GM21825 (cell line): Measurements from ENCODE around the gene GPC5.
"Not testable (repeated sequence)": the region's sequence is repeated elsewhere in the genome, so short reads cannot be mapped to it uniquely, and the experiment has no call there.

Experiments used
- ATAC-seq: cut with Tn5 transposase; IDR thresholded peaks from one replicate; pipeline ENCODE4 v1.9.1; 2021; ENCODE audit warnings: mild to moderate bottlenecking, moderate library complexity; ENCODE audit not compliant: unreplicated experiment

Gene GPC5

GRCh38 chr13:92429231-92429630, 1030.8 kb downstream of the GPC5 start:
- ATAC-seq, result no peak

- ATAC-seq, result no peak
These were observed 1035.0 kb downstream of the GPC5 start for GRCh38 chr13:92433386-92433785.

- ATAC-seq, result no peak
These were observed 1035.5 kb downstream of the GPC5 start for GRCh38 chr13:92433963-92434362.

GRCh38 chr13:92436924-92437323, 1038.5 kb downstream of the GPC5 start:
- no peak for ATAC-seq

DNA sequence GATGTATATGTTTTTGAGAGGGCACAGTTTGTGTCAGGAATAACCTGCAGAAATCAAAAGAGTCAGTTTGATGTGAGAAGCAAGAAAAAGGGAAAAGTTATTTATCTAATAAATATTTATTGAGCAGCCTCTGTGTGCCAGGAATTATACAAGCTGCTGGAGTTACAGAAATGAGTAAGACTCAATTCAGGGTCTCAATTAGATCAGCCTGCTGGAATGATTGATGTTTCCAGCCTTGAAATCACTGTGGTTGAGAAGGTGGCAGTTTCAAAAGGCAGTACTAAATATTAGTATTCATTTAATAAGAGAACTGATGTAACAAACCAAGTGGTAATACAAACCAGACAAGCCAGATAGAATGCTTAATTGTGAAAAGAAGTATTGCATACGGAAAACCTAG, 1045.8 kb downstream of the GPC5 start:
- ATAC-seq, result no peak

- no peak for ATAC-seq
These were observed 1052.6 kb downstream of the GPC5 start for GRCh38 chr13:92451060-92451459.

DNA sequence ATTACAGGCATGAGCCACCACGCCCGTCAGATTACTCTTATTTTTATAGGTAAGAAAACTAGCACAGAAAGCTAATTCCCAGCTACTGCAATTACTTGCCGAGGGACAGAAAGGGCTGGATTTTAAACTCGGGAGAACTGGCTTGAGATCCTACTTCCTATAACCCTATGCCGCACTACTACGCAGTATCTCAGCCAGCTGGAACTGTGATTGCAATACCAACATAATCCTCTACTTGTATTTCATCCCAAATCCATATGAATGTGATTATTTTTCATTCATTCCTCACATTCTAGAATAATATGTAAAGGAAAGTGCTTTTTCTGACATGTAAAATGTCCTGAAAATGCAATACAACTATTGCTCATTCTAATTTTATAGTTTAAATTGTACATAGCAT, 1054.4 kb downstream of the GPC5 start:
- no peak for ATAC-seq

DNA sequence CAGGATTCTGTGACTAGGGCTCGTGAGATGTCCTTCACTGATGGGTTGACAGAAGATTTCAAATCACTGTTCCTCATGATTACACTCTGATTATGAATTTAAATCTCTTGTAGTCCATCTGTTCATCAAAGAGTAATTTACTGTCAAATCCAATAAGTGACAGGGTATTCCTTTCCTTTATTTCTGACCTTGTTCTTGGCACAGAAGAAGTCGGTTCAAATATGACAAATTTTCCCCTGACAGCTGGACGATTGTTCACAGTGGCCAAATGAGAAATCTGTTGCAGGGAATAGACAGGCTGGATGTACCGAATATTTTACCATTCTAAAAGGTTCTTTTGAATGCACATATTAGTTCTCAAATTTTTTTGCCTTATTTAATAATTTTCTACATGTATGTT, 1060.9 kb downstream of the GPC5 start:
- ATAC-seq, result no peak

- no peak for ATAC-seq
These were observed 1062.1 kb downstream of the GPC5 start for GRCh38 chr13:92460479-92460878.

GRCh38 chr13:92461402-92461801, 1063.0 kb downstream of the GPC5 start:
- ATAC-seq, result no peak

DNA sequence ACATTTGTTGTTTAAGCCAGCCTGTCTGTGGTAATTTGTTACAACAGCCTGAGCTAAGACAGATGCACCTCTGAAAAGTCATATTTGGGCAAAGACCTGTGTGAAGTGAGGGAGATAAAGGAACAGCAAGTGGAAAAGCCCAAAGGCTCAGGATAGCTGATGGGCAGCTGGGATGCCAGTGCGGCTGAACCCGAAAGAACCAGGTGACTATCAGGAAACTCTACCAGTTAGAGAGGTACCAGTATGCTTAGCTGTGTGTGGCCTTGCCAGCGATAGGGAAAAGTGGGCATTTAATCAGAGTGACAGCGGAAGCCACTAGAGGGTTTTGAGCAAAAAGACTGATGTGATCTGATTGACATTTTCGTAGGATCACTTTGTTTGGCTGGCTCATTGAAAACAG, 1063.4 kb downstream of the GPC5 start:
- ATAC-seq, result no peak

DNA sequence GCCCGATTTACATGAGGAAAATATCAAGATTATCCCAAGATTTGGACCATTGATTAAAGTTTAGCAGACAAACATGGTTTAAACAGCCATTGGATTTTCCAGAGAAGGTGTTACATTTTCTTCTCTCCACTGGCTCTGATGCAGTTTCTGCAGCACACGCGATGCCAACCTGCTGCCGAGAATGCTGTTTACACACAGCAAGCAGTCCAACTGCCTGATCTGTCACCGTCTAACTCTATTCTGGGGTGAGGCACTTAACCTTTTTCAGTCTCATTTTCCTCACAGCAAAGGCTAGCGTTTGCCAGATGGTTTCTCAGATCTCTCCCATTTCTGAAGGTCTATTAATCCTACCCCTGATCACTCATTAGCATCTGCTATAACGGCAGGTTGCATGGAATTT, 1064.7 kb downstream of the GPC5 start:
- ATAC-seq, result no peak

DNA sequence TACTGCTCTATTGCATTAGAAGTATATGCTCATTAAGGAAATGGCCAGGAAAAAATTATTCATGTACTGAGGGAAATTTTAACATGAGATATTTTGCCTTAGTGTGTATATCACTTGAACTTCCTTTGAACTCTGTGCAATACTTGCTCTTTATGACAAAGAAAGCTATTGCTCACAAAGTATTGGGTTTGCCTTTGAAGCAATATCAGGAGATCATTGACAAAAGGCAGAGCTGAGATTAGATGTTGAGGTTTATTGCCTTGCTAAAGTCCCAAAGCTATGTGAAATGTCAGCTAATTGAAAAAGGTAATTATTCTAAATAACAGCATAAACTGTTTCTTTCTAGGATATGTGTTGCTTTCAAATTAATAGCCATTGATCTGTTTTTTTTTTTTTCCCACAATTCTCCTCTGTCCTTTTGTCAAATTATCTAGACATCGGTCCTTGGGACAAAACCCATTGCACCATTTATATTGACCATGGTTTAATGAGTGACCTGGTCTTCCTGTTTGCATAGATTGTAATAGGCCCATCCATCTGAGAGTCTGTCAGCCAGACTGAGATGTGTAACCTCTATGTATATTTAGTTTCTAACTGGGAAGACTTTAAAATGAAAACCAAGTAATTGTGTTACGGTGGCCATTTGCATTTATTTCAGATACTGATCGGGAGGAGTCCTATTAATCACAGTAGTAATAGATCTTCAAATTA, 1075.5 kb downstream of the GPC5 start:
- ATAC-seq, result no peak

DNA sequence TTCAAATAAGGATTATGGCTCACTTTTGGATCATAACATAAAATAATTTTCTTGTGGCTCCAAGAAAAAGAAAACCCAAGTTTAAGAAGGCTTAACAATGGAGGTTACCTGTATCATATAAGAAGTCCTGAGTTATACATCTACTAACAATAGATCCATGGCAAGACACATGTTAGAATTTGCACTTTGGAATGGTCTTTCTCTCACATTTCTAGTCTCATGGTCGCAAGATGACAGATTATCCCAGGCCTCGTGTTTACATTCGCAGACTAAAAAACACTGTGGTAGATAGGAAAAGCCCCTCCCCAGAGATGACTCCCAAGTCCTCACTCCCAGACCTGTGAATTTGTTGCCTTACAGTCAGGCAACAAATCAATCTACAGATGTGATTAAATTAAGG, 1082.0 kb downstream of the GPC5 start:
- ATAC-seq, result no peak

DNA sequence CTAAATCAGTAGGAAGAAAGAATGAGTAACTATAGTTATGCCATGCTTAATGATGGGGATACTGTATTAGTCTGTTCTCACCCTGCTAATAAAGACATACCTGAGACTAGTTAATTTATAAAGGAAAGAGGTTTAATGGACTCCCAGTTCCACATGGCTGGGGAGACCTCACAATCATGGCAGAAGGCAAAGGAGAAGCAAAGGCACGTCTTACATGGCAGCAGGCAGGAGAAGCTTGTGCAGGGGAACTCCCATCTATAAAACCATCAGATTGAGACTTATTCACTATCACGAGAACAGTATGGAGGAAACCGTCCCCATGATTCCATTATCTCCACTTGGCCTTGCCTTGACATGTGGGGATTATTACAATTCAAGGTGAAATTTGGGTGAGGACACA, 1084.4 kb downstream of the GPC5 start:
- not testable (repeated sequence) for ATAC-seq

GRCh38 chr13:92483894-92484293, 1085.5 kb downstream of the GPC5 start:
- ATAC-seq, result no peak

DNA sequence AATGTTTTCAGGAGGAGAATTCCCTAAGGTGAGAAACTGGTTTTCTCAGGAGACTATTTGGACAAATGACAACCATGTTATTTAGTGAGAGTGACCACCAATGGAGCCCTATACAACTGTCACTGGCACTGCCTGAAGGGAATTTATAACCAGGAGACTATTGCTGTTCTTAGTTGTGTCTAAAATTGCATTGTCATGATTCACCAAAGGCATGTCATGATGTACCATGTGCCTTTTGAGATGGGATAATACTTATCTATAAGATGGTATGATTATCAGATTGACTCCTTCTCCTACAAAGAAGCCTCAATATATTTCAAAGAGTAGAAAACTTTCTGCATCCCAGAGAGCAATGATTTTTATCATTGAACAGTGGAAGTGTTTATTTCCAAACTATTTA, 1088.8 kb downstream of the GPC5 start:
- ATAC-seq, result no peak

GRCh38 chr13:92488249-92488852, 1089.9 kb downstream of the GPC5 start:
- ATAC-seq, result no peak

DNA sequence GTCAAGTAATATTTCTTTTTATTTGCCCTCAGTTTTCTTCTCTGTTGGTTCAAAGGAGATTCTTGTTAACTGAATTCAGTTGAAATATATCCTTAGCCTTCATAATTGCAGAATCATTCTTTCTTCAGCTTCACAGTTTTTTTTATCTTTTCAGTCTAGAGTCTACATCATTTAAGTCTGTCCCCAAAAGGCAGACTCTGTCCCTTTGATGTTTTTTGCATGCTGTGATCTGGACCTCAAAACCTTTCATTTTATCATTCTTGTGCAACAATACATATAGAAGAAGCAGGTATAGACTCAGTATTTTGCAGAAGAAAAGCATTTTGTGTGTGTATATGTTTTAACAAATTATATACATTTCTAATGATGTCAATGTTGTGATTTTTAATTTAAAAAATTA, 1093.4 kb downstream of the GPC5 start:
- no peak for ATAC-seq

GRCh38 chr13:92494915-92495314, 1096.5 kb downstream of the GPC5 start:
- ATAC-seq, result no peak

DNA sequence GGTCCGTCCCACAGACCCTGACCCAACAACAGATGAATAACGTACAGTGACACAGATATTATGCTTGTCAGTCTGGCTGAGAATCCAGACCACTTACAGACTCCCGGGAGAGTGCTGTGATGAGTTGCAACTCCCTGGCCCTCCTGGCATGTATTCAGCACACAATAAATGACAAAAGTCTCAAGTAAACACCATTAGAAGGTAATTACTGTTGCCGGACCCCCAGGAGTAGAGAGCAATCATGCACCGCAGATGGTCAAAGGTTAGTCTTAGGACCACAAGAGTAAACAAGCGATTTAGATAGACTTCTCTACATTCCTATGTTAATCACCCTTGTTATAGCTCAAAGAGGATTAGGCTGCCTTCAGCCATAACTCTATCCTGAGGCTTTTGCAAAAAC, 1101.8 kb downstream of the GPC5 start:
- no peak for ATAC-seq

GRCh38 chr13:92510416-92510815, 1112.0 kb downstream of the GPC5 start:
- ATAC-seq, result no peak

DNA sequence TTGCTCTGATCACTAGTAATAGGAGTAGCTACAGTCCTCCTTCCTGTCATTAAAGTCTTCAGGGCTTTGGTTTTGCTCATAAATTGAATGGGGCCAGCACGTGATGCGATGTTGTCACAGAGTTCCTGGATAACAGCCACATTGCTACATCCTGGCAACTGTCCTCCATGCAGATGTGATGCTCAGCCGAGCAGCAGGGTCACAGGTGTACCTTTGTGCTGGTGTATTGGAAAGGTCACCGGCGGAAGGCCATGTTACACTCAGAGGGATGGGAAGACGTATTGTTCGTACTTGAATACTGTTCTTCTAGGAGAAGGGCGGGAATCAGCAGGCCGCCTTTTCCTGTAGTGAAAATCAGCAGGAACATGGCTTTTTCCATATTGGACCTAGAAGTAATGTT, 1114.4 kb downstream of the GPC5 start:
- no peak for ATAC-seq
